Stimulated activated CD4-positive, alpha-beta T cell treated with anti-CD3 and anti-CD28 coated beads, Interleukin-4, amount 100 ng/mL, for 48 hours (primary cell): ENCODE data around the gene MMP10.
"Not testable (repeated sequence)": the region's sequence is repeated elsewhere in the genome, so short reads cannot be mapped to it uniquely, and the experiment has no call there.

ENCODE experiments used
- DNase-seq, 2 donors: peaks; one replicate each; pipeline ENCODE4 v3.0.0-alpha.2; 2020; ENCODE audit warnings: low read depth in 2 of 2

The MMP10 gene

DNA sequence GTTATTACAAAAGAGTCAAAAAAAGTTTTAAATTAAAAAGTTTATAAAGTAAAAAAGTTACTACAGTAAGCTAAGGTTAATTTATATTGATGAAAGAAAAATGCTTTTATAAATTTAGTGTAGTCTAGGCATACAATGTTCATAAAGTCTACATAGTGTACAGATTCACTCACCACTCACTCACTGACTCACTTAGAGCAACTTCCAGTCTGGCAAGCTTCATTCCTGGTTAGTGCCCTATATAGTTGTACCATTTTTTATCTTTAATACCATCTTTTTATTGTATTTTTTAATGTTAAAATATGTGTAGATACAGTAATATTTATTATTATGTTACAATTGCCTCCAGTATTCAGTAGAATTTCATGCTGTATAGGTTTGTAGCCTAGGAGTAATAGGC lies 2.6 kb upstream of the MMP10 start:
- no peak for DNase-seq

DNA sequence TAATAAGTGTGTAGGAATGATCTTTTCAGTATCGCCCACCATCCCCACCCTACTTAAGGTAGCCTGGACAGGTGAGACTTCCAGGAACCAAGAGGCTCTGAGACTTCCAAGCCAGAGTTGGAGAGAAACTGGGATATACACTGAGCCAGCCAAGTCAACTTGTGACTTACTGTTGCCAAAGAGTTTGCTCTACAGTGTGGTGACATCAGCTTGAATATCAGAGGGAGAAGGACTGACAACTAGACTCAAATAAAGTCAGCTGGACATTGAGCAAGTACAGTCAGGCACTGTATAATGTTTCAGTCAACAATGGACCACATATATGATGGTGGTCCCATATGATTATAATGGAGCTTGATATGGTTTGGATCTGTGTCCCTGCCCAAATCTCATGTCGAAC lies 1.2 kb upstream of the MMP10 start:
- DNase-seq: no peak

DNA sequence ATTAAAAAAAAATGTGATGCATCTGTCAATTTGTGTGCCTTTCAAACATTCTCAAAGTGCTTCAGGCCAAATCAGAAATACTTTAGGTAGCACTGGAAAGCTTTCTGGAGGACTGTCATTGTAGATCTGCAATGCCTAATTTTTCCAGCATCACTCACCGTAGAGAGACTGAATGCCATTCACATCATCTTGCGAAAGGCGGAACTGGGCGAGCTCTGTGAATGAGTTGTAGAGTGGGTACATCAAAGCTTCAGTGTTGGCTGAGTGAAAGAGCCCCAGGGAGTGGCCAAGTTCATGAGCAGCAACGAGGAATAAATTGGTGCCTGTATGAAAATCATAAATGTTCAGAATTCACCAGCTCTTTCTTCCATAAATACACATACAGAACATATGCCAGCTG lies 4.0 kb downstream of the MMP10 start:
- no peak for DNase-seq

DNA sequence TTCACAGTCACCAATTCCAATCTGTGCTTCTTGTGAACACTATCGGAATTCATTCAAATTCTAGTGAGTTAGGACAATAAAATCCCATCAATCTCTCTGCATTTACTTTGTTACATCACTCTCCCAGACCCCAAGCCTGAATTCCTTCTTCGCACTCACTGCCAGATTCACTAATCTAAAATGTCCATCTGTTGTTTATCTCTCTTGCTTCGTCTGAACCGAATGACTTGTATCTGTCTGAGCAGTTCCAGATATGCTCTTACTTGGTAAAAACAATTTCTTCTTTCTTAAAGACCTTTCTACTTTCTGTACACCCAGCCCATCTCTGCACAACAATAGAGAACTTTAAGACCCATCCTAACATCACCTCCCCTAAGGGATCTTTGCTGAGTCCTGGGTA lies 7.0 kb downstream of the MMP10 start:
- DNase-seq: no peak

DNA sequence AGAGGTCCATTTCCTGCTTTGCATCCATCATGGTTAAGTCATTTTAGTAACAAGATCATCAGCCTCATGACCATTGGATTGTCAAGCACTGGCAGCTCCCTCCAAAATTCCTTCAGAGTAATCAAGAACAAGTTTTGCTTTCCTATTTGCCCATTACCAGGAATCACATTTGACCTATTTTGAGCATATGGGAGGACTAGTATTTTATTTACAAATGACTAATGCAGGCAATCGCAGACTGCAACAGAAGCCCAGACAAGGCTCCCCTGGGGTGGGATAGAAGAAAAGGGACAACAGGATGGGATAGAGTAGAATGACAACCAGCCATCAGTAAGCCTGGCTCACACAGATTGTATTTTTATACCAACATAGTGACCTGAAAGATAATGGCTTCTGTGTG lies 9.1 kb downstream of the MMP10 start:
- no peak for DNase-seq

DNA sequence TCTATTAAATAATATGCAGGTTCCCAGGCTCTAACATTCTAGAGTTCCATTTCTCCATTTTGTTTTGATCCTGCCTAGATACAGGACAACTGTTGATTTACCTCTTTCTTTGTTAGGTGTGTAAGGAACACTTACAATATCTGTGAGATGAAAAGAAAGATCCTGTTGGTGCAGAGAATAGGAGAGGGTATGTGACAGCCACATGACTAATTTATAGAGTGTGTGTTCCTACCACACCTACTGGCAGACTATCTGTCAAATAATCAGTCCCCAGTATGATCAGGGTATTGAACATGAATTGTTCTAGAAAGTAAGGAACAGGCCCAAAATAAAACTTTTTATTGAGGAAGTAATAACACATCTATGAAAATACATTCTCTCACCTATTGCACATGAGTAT lies 10.2 kb downstream of the MMP10 start:
- no peak for DNase-seq

DNA sequence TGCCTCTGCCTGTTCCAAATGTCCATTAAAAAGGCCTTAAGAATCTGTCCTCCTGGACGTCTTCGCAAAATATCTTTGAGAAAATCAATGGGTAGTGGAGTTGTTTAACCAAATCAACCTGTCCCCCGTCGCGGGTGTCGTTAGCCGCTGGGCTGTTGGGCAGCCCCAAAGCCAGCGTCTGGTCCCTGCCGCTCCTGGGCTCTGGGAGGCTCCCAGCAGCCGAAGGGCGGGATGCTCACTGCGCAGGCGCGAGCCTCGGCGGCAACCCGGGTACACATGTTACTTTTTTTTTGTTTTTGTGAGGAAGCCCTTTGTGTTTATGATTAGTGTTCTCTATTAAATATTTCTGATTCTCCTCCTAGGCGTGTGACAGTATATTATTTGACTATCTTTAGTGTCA lies 12.6 kb downstream of the MMP10 start:
- no peak for DNase-seq

DNA sequence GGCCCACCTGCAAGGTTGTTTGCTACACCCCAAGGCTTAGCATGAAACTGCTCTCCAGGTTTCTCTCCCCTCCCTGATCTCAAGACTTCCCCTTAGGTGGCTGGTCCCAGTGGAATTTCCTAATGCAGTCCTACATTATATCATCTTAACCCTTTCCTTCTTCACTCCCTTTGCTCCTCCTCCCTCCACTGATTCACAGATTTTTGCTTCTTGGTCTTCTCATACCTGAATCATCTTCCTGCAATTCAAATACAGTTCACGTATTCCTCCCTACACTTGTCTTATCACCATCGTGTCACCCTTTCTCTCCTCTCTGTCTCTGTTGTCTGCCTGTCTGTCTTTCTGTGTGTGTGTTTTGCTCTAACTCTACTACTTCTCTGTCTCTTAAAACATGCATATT lies 17.0 kb downstream of the MMP10 start:
- DNase-seq: no peak

DNA sequence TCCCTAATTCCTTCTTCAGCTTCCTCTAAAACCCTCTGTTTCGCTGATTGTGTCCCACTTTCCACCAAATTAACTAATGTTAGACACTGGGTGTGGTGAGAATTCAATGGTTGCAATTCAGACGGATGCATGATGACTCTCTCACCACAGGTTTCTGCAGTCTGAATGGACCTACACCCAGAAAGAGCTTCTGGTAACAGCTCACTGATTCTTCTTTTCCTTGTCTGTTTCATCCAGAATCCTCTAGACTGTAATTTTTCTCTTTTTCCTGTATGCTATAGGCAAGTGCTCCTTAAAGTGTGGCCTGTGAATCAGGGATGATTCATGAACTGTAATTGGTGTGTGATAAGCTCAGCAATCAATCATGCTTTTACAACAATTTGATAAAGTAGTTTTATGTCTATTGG lies 18.1 kb downstream of the MMP10 start:
- DNase-seq: no peak

DNA sequence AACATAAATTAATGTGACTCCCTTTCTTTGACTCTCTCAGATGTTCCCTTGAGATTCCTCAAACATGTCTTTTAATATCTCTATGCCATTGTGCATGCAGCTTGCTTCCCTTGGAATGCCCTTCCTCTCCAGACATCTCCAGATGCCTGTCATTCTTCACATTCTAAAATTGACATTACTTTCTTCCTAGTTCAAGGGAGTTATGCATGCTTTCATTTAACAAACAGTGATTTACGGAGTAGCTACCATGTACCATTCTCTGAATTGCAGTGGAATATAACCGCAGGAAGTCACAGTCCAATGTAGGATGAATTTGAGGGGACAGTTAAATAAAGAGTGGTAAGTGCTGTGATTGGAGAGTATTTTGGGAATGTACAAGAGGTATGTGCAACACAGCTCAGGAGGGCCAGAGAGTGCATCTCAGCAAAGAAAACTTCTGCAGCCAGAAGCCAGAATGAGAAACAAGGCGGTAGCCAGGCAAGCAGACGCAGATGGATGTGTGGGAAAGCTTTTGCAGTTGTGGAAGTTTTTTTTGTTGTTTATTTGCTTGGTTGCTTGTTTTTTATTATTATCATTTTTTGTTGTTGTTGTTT lies 18.7 kb downstream of the MMP10 start:
- no peak for DNase-seq

DNA sequence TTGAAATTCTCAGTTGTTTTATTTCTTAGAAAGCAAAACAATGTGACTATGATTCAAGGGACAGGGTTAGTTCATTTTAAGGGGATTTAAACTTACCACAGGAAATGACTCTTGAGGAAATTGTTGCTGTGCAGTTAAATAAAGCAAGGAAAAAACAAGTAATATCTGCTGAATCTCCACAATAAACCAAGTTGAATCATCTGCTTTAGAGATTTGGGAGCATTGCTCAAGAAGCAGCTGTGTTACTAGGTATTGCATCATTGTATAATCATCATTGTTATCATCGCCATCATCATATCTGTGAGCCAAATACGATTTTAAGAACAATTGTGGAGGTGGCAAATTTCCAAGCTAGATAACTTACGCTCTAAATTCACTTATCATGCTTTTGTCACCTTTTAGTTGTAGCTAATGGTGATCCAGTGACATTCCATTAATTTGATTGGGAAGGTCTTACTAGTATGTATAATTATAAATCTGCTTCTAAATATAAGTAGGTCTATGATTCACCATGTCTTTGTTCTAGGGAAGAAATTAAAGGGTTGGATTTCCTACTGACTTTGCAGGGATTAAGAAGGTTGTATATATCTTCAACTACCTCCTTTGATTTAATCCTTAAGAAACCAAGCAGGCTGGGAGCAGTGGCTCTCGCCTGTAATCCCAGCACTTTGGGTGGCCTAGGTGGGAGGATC lies 19.9 kb downstream of the MMP10 start:
- no peak for DNase-seq

DNA sequence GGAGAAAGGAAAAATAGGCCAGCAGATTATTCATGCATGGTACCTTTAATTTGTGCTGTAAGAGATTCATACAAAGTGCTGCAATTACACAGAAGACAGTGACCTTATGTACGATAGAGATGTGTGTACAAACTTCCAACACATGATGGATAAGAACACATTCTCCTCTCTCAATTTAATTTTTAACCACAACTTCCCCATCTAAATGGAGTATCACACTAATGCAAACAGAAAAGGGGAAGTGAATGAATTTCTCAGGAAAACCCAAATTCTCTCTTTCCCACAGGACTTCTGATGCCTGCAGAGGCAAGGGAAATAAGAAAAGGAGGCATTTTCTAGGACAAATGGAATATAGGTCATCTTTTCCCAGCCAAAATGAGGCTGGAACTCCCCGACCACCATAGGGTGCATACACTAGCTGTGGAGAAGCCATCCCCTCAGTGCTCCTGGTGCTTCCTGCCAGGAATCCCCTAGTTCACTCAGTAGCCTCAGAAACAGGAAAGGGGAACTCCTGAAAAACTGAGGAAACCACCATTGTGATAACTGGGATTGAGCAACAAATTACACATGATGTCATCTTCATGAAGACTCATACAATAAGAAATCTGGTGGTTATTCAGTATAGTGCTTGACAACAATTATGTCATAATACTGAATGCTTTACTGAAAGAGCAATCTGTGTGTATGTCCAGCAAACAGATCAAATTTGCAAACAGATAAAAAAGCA lies 22.4 kb downstream of the MMP10 start:
- no peak for DNase-seq

DNA sequence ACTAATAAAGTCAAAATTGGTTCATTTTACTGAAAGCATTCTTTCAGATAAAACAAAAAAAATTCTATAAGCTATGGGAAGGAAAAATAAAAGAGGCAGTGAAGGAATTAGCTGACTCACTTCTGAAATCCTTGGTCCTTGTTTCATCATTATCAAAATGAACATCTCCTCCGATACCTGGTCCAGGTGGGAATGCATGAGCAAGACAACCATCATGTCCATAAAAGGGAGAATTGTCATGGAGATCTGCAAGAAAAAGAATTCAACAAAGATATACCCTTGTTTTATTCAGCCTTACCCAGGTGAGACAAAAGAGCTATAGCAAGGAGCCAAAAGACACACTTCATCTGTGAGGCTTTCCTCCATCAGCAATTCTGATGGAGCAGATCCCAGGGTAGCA lies 27.2 kb downstream of the MMP10 start:
- no peak for DNase-seq

DNA sequence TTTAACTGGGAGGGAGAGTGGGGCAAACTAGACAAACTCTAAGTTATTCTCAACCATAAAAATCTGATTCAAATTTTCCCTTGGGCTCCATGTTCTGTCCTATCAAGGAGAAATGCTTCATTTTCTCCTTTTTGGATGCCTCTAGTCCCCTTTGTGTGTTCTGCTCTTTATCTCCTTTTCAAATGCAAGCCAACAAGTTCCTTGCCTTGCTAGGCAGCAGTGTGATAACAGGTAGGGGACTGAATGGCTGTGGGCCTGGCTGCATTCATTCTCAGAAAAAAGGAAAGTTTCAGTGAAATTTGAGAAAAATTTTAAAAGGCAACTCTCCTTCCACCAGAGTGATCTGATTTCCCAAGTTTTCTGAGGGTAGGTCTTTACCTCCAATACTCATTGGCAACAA lies 28.8 kb downstream of the MMP10 start:
- DNase-seq: no peak

DNA sequence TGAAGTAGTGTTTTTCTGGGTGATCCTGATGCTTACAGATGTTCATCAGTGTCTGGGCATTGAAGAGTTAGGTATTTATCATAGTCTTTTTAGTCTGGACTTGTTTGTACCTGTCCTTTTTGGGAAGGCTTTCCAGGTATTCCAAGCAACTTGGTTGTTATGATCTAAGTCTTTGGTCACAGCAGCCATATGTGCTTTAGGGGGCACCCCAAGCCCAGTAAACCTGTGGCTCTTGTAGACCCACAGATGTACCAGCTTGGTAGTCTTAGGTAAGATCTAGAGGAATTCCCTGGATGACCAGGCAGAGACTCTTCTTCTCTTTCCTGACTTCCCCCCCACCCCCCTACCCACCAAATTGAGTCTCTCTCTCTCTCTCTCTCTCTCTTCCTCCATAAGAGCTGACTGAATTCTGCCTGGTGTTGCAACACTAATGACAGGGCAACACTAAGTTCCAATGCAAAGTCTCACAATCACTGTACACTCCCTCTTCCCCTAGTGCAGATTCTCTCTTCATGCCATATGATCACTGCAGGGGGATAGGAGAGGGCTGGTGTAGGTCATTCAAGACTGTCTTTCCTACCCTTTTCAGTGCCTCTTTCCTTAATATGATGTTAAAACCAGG lies 31.2 kb downstream of the MMP10 start:
- no peak for DNase-seq

DNA sequence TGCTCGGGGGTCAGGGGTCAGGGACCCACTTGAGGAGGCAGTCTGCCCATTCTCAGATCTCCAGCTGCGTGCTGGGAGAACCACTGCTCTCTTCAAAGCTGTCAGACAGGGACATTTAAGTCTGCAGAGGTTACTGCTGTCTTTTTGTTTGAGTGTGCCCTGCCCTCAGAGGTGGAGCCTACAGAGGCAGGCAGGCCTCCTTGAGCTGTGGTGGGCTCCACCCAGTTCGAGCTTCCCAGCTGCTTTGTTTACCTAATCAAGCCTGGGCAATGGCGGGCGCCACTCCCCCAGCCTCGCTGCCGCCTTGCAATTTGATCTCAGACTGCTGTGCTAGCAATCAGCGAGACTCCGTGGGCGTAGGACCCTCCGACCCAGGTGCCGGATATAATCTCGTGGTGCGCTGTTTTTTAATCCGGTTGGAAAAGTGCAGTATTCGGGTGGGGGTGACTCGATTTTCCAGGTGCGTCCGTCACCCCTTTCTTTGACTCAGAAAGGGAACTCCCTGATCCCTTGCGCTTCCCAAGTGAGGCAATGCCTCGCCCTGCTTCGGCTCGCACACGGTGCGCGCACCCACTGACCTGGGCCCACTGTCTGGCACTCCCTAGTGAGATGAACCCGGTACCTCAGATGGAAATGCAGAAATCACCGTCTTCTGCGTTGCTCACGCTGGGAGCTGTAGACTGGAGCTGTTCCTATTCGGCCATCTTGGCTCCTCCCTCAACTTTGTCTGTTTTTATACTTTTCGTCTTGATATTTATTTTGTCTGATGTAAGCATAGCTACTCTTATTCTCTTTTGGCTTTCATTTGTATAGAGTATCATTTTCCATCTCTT lies 33.5 kb downstream of the MMP10 start:
- not testable (repeated sequence) for DNase-seq

DNA sequence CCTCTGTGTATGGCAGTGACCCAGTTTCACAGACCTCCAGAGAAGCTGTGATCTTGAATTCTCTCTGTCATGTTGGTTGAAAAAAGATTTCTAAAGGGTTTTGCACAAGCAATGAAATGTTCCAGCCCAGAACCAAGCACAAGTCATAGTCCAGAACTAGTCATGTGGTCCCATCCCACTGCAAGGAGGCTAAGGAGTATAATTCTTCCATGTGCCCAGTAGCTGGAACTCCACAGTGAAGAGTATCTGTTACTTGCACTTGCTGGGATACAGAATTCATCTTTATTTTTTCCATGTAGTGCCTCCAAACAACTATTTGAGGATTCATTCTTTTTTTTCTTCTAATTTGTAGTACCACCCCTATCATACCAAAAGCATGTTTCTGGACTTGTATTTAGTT lies 45.8 kb downstream of the MMP10 start:
- DNase-seq: no peak

DNA sequence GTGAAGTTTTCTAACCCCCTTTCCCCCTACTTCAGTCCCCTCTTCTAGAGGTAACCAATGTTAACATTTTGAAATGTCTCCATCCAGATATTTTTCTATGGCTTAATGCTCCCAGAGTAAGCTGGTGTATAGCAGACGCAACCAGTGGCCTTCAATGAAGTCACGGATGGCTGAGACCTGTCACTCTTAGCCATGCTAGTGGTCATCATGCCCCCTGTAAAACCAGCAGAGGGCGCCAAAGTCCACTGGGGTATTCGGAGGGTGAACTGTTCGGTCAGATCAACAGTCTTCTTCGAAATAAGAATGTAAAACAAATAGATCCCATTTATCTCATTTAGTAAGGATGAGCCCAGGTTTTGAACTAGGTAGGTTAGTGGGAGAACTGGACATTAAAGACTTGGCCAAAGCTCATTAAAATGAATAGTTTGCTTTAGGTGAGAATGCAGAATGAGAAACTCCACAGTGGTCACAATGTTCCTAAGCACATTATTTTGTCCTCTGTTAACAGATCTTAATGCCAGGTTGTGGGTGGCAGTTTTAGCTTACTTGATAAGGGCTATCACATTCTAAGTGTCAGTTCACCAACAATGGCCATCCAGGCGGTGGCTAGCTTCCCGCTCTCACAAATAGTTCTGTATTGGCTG lies 47.1 kb downstream of the MMP10 start:
- peak; percentile 28 to 51 for DNase-seq

DNA sequence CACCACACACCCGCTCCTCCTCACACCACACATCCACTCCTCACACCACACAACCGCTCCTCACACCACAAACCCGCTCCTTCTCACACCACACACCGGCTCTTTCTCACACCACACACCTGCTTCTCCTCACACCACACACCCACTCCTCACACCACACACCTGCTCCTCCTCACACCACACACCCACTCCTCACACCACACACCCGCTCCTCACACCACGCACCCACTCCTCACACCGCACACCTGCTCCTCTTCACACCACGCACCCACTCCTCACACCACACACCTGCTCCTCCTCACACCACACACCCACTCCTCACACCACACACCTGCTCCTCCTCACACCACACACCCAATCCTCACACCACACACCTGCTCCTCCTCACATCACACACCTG lies 49.5 kb downstream of the MMP10 start:
- not testable (repeated sequence) for DNase-seq

DNA sequence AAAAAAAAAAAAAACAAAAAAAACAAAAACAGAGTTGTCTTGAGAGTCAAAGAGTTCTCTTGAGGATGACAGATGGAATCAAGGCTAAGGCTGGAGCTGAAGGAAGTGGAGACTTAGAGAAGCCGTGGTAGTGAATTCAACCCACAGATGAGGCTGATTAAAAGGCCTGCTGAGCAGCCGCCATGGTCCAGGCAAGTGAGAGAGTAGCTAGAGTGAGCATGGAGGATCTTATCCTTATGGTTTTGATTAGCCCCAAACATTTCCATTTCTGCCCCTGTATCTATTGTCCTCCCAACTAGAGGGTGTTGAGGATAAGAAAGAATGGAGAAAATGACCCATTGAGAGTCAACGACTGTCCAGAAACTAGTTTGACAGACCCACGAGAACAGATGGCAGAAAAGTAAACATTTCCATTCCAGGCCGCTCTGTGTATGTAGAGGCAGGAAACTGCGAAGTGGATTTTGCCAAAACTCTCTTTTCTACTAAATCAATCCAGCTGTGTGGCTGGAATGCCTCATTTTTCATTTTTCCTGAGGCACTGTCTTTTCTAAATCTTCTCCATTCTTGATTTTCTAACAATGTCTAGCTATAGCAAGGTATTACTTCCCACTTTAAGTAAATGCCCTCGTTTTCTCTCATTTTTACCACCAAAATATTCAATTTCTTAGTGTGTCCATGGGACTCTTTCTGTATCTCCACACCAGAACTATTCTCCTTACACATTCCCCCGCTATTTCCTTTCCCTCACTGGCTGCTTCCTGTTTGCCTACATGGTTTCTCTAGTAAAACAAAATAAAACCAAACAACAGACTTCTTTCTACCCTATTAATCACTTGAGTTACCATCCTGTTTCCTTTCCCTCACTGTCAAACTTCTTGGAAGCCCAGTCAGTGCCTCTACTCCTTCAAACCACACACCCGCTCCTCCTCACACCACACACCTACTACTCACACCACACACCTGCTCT lies 50.3 kb downstream of the MMP10 start:
- DNase-seq: no peak
